ENCODE measurements around the gene PDLIM5.

GRCh38 chr4:94537921-94538628, 86.3 kb downstream of the PDLIM5 start:
- TF ChIP-seq CTCF (IDR thresholded peaks at IDR 0.05) (no peak), POLR2A (IDR thresholded peaks at IDR 0.05) (no peak)
